GM23338 (cell line): ENCODE results near the gene STXBP5L.

ENCODE experiments used
- EZH2 ChIP-seq: fragments of 200-600 bp; sonication (generic); IDR thresholded peaks from one replicate; pipeline ENCODE4 v1.8.0; 2017; ENCODE audit warnings: antibody characterized with exemption, mild to moderate bottlenecking, low read depth; ENCODE audit not compliant: unreplicated experiment
- EZH2phosphoT487 ChIP-seq: fragments of 200-600 bp; sonication (generic); IDR thresholded peaks from one replicate; pipeline ENCODE4 v1.8.1; 2018; ENCODE audit warnings: antibody characterized with exemption; ENCODE audit not compliant: unreplicated experiment
- POLR2AphosphoS5 ChIP-seq: IDR thresholded peaks from 2 replicates; pipeline ENCODE4 v1.6.1; 2016; ENCODE audit warnings: antibody characterized with exemption, low read depth
- TF ChIP-seq, protein P1 (sequence below), 2 experiments: fragments of 200-600 bp in 1 of 2; sonication (generic) in 1 of 2; conservative IDR thresholded peaks; 2 replicates each; pipeline versions ENCODE4 v1.5.1 to v1.6.1; 2016 to 2017; ENCODE audit warnings: antibody characterized with exemption in 2 of 2, low read depth in 2 of 2, mild to moderate bottlenecking in 2 of 2, moderate library complexity in 1 of 2

DNA sequence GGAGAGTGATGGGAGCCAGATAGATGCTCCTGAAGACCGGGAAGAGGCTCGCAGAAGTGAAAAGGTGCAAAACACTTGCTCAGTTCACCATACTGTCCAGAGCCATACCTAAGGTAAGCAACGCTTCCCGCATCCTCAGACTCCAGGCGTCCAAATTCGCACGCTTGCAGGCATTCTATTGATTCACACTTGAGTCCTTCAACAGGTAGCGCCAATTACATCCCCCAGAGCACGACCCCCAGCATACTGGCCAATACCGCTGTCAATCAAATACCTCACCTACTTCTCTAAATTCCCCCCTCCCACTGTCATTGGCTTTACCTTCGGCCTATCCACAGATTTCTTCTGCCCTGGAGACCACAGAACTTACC is 361 bp upstream of the STXBP5L start:
- TF ChIP-seq EZH2 (no peak), POLR2AphosphoS5 (peak; percentile 38; the same call in 1 of the 2 replicates), EZH2phosphoT487 (no peak)
- TF ChIP-seq, protein P1, sequence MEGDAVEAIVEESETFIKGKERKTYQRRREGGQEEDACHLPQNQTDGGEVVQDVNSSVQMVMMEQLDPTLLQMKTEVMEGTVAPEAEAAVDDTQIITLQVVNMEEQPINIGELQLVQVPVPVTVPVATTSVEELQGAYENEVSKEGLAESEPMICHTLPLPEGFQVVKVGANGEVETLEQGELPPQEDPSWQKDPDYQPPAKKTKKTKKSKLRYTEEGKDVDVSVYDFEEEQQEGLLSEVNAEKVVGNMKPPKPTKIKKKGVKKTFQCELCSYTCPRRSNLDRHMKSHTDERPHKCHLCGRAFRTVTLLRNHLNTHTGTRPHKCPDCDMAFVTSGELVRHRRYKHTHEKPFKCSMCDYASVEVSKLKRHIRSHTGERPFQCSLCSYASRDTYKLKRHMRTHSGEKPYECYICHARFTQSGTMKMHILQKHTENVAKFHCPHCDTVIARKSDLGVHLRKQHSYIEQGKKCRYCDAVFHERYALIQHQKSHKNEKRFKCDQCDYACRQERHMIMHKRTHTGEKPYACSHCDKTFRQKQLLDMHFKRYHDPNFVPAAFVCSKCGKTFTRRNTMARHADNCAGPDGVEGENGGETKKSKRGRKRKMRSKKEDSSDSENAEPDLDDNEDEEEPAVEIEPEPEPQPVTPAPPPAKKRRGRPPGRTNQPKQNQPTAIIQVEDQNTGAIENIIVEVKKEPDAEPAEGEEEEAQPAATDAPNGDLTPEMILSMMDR (conservative IDR thresholded peaks at IDR 0.05; ENCODE audit: low read depth in 2 of 2) = no peak
